HG03045 (cell line): ENCODE results near the gene GPX8.

Experiments used
- ATAC-seq: cut with Tn5 transposase; IDR thresholded peaks from one replicate; pipeline ENCODE4 v1.9.1; 2021; ENCODE audit warnings: mild to moderate bottlenecking, moderate library complexity; ENCODE audit not compliant: unreplicated experiment

GPX8 gene, protein sequence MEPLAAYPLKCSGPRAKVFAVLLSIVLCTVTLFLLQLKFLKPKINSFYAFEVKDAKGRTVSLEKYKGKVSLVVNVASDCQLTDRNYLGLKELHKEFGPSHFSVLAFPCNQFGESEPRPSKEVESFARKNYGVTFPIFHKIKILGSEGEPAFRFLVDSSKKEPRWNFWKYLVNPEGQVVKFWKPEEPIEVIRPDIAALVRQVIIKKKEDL

DNA sequence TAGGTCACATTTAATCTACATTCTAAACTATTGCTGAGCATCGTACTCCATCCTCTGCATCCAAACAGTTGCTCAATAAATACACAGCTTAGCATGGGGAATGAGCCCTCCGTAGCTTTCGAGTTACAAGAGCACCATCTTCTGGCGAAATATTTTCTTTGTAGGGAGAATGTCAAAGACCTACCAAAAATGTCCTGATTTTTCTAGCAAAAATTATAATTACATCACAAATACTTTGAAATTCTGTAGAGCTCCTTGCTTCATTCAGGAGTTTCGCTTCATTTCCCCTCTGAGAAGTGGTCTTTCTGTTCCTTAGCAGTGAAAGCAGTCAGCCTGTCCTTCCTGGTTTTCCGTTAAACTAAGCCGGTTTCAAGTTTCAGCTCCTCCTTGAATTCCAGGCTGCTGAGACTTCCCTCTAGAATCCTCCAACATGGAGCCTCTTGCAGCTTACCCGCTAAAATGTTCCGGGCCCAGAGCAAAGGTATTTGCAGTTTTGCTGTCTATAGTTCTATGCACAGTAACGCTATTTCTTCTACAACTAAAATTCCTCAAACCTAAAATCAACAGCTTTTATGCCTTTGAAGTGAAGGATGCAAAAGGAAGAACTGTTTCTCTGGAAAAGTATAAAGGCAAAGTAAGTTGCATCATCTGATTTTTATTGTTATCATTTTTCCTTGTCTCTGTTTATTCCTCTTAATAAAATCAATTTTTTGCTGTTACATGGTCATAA, at the start of gene GPX8:
TSS of gene GPX8 (plus strand) at position 409 of the 730 bp plus-strand sequence. CDS start at position 431, 22 bp downstream.
- no peak for ATAC-seq

DNA sequence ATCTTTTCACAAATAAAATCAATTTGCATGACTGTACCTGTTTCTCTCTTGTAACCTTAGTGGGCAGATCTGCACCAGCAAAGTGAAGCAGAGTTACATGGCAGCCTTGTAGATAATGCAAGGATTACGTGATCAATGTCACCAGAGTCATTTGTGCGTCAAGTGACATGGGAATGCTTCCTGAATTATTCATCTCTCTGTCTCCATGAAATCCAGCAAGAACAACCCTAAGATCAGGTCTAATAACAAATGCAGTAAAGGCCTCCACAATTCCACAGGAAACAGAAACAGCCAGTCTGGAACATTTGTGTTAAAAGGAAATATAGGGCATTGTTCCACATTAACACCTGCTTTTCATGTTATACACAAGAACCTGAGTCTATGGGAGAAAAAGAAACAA, 49.8 kb upstream of the GPX8 start:
- no peak for ATAC-seq

DNA sequence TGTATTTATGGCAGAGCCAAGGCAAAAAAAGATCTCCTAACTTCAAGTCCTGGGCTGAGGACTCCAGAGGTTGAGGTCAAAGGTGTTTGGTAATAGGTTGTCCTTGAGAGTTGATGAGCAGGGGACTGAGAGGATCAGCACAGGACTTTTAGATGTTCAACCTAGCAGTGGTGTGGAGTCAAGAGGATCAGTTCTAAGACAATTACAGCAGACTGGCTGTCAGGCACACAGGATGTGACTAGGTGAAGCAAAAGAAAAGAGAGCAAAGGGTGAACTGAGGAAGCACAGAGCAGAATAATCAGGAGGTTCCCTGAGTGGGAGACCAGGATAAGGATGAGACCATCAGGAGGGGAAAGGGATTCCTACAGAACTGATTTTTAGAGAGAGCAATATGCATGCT, 46.6 kb upstream of the GPX8 start:
- no peak for ATAC-seq

DNA sequence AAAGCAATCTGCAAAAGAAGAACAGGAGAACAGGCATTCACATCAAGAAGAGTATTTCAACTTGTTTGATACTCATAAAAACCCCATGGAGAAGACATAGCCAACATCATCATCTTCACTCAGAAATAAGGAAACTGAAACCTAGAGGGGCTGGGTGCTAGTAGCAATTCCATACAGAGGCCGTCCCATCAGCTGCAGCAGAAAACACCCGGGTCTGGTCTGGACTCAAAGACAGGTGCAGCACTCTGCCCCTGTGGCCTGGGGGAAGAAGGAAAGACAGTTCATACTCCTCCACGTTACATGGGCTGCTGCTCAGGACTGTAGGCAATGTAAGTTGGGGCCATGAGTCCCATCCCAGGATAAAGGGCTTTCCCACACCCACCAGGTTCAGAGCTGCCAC, 45.9 kb upstream of the GPX8 start:
- no peak for ATAC-seq

DNA sequence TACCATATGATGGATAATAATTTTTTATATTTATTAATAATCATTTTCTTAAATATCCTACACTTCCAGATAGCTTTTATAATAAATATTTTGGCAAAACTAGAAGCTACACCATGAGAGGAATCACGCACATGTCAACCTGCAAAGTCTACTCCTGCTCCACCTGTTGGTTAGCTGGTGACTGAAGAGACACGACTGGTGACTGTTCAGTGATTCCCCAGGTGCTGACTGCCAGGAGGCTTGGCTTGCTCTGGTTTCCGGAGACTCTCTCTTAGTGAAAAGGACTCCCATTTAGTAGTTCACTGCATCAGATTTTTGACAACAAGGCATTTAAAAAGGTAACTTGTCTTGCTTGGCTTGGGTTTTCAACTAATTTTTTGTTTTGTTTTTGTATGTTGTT, 36.6 kb upstream of the GPX8 start:
- ATAC-seq = no peak

DNA sequence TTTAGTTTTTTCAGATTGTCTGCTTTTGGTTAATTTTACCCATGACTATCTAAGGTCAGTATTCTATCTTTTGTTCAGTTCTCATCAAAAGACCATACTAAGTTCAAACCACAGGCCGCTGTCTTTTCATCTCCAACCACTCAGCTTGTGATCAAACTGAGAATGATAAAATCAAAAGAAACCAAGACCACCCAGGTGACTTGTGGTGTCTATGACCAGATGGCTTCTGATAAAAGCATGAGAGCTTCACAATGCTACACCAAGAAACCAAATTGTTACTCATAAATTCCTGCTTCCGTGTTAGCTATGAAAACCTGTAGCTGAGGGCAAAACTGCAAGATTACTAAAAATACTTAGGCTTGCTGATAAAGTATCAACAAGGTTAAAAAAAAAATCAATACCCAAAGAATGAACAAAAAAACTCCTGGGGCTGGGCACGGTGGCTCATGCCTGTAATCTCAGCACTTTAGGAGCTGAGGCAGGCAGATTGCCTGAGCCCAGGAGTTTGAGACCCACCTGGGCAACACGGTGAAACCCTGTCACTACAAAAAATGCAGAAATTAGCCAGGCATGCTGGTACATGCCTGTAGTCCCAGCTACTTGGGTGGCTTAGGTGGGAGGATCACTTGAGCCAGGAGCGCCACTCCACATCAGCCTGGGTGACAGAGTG, 25.8 kb upstream of the GPX8 start:
- ATAC-seq = no peak

DNA sequence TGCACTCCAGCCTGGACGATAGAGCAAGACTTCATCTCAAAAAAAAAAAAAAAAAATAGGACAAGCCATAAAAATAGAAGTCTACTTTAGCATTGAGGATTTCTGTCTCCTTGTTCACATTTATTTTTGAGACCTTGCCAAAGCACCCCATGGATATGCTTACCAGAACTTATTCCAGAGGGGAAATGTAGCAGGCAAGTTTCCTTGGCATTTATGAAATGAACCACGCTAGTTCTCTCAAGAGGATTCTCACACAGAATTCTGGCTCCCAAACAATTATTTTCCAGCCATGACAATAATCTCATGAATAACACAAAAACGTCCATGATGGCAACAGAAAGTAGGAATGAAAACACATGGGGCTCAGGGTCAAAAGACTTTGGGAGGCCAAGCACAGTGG, 23.4 kb upstream of the GPX8 start:
- ATAC-seq = no peak

DNA sequence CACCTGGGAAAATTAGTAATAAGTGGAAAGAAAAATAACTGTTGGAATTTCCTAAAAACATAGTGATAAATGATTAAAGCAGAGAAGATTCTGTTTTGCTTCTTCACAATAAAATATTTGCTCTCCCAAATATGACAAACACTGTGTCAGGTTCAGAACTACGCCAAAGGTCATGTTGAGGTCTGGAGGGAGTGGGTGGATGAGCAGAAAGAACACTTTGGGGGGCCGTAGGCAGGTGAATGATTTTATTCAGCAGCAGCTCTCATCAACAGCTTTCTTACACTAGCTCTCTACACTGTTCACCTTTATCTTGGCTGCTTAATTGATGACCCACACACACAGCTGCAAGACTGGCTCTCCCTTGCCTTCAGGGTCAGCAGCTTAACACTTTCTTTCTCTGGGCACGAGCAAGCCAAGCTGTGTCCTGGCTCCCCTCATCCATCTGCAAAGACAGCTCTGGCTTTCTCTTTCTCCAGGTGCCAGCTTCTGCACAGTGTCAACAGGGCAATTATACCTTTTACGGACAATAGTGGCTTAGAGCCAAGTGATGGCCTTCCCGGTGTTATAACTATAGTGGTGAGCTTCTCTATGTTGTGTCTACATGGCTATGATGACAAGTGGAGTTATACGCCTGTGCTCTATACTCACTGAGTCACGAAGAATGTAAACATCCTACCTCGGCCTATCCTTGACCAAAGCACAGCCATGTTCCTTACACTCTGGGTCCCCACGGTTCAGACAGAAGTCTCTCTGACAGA, 18.9 kb upstream of the GPX8 start:
- ATAC-seq = no peak

DNA sequence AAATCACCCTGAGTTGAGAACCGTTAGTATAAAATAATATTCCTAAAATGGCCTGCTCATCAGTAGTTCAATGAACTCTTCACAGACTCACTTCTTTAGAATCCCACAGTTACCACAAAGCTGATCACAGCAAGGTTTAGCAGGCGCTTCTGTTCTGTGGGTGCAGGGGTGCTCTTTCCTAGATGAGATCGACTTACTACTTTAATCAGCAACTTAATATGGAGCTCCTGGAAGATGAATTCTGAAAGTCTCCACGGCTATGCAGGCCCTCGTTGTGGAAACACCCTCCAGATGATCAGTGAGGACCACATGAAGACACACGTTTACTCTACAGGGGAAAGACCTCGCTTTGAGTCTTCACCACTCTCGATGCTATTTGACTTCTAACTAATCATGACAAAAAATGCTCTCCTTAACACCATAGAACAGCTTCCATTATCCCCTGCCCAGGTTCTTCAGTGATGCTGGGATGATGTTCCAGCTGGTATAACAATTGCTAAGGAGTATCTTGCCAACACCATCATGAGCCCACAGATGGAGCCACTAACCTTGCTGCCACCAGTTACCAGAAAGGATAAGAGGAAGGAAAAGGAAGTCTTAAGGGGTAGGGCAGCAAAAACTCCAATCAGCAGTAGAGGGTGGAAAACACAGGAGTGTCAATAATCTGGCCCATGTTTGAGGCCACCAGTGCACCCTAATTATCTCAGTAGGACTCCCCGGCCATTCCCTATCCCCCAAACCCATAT, 17.9 kb upstream of the GPX8 start:
- no peak for ATAC-seq

DNA sequence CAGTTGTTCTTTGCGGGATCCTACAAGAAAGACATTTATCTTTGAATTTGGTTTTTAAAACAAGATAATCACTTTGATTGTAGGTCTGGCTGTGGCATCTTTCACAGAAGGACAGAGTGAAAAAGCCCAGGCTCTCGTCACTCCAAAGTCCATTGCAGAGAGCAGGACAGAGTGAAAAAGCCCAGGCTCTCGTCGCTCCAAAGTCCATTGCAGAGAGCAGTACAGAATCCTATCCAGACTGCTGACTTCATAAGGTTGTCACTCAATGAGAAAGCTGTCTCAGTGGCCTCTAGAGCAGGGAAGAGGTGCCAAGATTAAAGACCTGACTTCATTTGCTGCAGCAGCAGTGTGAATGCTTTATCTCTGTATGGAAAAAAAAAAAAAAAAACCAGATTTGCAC, 16.3 kb upstream of the GPX8 start:
- no peak for ATAC-seq

DNA sequence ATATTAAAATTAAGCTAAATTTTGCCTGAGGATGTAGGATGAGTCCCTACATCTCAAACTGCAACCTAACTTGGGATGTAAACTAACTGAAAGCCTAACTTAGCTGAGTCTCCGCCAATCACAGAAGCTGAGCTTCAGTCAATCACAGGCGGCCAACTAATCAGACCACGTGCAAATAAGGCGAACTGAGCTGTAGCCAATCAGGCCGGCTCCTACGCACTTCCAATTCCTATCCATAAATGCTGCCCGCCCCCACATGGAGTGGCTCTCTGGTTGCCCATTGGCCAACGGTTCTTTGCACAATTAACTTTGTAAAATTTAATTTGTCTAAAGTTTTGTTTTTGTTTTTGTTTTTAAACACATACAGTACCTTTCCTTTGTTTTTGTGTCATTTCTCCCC, 13.9 kb upstream of the GPX8 start:
- ATAC-seq = no peak

DNA sequence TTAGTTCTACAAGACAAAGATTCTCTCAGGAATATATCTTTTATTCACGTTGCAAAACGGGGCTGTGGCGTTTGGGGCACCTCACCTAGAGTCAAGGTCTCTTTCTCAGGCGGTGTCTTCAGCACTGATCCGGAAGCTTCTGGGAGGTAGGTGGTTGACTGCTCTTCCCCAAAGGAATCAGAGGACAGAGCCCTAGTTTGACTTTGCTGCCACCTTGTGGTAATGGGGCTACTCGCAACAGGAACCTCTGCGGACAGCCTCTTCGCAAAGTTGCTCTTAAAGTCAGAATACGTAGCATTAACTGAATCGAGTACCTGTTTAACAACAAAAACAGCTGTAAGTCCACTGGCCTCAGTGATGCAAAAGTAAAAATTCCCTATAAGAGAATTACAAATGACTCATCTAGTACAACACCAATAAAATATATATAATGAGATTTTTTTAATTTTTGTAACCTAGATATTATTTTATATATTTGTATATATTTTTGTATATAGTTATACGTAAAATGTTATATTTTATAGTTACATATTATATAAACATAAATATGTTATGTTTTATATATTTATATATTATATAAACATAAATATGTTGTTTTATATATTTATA, 13.3 kb upstream of the GPX8 start:
- ATAC-seq = peak; percentile 77

DNA sequence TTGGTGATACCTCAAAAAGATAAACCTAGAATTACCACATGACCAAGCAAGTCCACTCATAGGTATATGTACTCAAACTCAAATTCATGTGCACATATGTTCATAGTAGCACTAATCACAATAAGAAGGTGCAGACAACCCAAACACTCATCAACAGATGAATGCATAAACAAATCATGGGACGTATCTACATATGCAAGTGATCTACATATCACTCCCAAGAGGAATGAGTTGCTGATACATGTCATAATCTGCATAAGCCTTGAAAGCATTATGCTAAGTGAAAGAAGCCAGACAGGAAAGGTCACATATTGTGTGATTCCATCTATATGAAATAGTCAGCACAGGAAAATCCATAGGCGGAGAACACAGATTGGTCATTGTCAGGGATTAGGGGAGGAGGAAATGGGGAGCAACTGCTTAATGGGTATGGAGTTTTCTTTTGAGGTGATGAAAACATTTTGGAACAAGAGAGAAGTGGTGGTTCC, 10.6 kb upstream of the GPX8 start:
- ATAC-seq = no peak

DNA sequence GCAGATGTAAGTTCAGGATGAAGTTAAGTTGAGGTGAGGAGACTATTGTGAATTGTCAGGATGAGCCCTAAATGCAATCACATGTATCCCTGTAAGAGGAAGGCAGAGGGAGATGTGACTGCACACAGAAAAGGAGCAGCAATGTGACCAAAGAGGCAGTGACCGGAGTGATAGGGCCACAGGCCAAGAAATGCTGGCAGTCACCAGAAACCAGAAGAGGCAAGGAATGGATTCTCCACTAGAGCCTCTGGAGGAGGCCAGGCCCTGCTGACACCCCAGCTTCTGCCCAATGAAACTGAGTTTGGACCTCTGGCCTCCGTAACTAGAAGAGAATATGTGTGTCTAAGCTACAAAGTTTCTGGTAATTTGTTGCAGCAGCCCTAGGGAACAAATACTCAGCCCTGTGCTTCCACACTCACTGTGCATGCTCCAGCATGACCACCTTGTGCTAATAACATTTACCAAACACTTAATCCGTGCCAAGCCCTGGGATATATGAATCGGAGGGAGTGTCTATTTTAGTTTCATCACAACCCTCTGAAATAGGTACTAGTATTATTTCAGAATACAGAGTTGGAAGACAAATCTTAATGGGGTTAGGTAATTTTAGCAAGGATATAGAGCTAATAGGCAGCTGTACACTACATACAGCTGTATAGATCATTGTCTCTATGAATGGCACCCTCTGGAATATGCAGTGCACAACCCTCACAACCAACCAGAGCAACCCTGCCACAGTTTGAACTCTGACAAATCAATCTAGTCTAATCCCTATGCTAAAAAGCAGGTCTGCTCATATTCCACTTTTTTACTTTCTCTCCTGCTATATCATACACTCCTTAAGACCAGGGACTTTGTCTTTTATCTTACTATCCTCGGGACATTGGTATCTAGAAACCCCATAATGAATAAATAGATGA, 7.8 kb upstream of the GPX8 start:
- ATAC-seq = no peak

DNA sequence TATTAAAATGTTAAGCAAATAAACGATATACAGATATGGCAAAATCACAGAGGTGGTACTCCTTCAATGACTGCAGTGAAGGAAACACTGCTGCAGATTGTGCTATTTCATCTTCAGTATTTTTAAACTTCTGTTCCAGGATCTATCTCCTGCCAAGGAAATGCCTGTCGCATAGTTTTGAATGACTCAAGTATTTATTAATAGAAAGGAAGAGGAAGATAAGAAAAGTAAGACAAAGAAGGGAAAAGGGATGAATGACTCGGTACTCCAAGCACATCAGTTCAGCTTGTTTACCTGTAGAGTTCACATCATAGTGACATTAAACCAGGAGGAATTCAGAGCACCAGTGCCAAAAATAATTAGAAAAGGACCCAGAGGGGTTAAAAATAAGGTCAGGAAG, 5.1 kb upstream of the GPX8 start:
- ATAC-seq = no peak

DNA sequence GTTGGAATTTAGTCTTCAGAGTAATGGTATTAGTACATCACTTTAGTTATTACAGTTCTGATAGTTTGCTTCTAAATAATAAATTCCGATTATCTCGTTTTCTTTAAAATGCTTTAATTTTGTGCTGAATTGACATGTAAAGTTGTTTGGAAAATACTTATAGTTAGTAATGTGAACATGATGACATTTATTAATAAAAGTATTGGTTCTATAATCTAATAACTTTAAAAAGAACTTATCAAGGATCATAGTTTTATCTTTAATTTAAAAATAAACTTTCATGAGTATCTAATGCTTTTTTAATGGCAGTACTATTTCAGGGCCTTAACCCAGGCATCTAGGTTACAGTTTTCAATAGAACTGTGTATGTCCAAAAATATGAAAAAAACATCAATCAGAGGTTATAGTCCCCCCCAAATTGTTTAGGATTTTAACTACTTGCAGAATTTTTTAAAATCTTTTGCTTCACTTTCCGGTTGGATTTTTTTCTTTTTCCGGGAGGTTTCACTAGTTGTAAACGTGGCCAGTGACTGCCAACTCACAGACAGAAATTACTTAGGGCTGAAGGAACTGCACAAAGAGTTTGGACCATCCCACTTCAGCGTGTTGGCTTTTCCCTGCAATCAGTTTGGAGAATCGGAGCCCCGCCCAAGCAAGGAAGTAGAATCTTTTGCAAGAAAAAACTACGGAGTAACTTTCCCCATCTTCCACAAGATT, 680 bp downstream of the GPX8 start:
- no peak for ATAC-seq

DNA sequence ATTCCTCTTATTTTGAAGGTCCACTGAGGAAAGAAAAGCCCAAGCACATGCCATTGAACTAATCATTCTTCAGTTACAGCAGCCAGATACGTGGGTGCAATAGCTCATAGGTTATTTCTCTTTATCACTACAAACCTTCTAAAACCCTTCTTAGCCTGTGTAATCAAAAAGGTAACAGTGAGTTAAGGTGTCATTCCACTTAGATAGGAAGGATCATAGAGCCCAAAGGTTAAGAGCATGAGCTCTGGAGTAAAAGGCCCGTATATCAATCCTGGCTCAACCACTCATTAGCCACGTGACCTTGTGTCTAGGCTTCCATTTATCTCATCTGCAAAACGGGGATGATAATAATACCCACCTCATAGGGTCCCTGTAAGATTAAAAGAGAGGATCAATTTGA, 2.7 kb downstream of the GPX8 start:
- ATAC-seq = no peak

DNA sequence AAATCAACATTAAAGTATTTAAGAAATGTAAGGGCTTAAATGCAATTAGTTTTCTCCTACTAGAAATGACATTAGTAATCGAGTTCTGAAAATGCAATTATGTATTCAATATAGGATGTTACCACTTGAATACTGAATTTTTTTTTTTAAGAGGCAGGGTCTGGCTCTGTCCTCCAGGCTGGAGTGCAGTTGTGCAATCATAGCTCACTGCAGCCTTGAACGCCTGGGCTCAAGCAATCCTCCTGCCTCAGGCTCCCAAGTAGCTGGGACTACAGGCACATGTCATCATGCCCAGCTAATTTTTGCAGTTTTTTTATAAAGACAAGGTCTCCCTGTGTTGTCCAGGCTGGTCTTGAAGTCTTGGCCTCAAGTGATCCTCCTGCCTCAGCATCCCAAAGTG, 11.5 kb downstream of the GPX8 start:
- ATAC-seq = no peak
